NCI-H82 (cell line): ENCODE results near the gene CD101.

ENCODE experiments used
- DNase-seq: peaks from one replicate; lab custom pipeline; 2025; lab: John Stamatoyannopoulos, UW

The CD101 gene

GRCh38 chr1:116984406-116985160 is 17.0 kb upstream of the CD101 start:
- DNase-seq: no peak

- DNase-seq: no peak
Measured at GRCh38 chr1:116986421-116987255, 14.9 kb upstream of the CD101 start.

- no peak for DNase-seq
Measured at GRCh38 chr1:116987256-116987555, 14.4 kb upstream of the CD101 start.

- no peak for DNase-seq
Measured at GRCh38 chr1:116988248-116988647, 13.3 kb upstream of the CD101 start.

- DNase-seq: no peak
Measured at GRCh38 chr1:116988908-116989307, 12.7 kb upstream of the CD101 start.

GRCh38 chr1:116989835-116990234 is 11.7 kb upstream of the CD101 start:
- no peak for DNase-seq

GRCh38 chr1:116990612-116991151 is 10.9 kb upstream of the CD101 start:
- no peak for DNase-seq

GRCh38 chr1:116991171-116991845 is 10.3 kb upstream of the CD101 start:
- no peak for DNase-seq

- DNase-seq: no peak
Measured at GRCh38 chr1:116991918-116992317, 9.6 kb upstream of the CD101 start.

- DNase-seq: no peak
Measured at GRCh38 chr1:116993286-116993685, 8.3 kb upstream of the CD101 start.

GRCh38 chr1:116994411-116994810 is 7.1 kb upstream of the CD101 start:
- DNase-seq: no peak

- no peak for DNase-seq
Measured at GRCh38 chr1:116997066-116997465, 4.5 kb upstream of the CD101 start.

GRCh38 chr1:116997636-116998035 is 3.9 kb upstream of the CD101 start:
- DNase-seq: no peak

GRCh38 chr1:116999596-116999995 is 2.0 kb upstream of the CD101 start:
- no peak for DNase-seq

GRCh38 chr1:117000142-117000541 is 1.4 kb upstream of the CD101 start:
- no peak for DNase-seq

- no peak for DNase-seq
Measured at GRCh38 chr1:117003223-117003875, 1.8 kb downstream of the CD101 start.

GRCh38 chr1:117007719-117008013 is 6.1 kb downstream of the CD101 start:
- DNase-seq: no peak

- no peak for DNase-seq
Measured at GRCh38 chr1:117008656-117009055, 7.1 kb downstream of the CD101 start.

GRCh38 chr1:117009132-117009531 is 7.6 kb downstream of the CD101 start:
- no peak for DNase-seq

- no peak for DNase-seq
Measured at GRCh38 chr1:117010310-117010969, 8.9 kb downstream of the CD101 start.

- DNase-seq: no peak
Measured at GRCh38 chr1:117011334-117011733, 9.8 kb downstream of the CD101 start.

GRCh38 chr1:117013309-117013858 is 11.8 kb downstream of the CD101 start:
- DNase-seq: no peak
